Measurements from ENCODE around the gene ATXN2.

GRCh38 chr12:111419784-111420183, 179.3 kb downstream of the ATXN2 start:
- TF ChIP-seq TEAD4 (IDR thresholded peaks at IDR 0.05) (no peak), MAX (IDR thresholded peaks at IDR 0.05) (no peak), REST (IDR thresholded peaks at IDR 0.05; ENCODE audit: low read depth) (no peak), EGR1 (IDR thresholded peaks at IDR 0.05) (no peak), YY1 (IDR thresholded peaks at IDR 0.05; ENCODE audit: low read depth) (no peak), TCF12 (IDR thresholded peaks at IDR 0.05; ENCODE audit: low read depth) (no peak), USF1 (IDR thresholded peaks at IDR 0.05) (no peak), RAD21 (IDR thresholded peaks at IDR 0.05; ENCODE audit: low read depth) (no peak), EP300 (IDR thresholded peaks at IDR 0.05; ENCODE audit: borderline replicate concordance) (no peak)

Measured in Ishikawa (cell line).